B cell (primary cell): ENCODE measurements around the gene RTL1. TPM values are rescaled to one million over a fixed set of nuclear protein-coding genes. Genes with fewer than 3 reads are reported as not detected.

ENCODE experiments used
- ATAC-seq: fragments of 200-7000 bp; cut with Tn5 transposase; one replicate; pipeline ENCODE4 v1.10.0; 2021; ENCODE audit warnings: low read depth, mild to moderate bottlenecking, moderate number of reproducible peaks, moderate library complexity
- CTCF ChIA-PET: fragments of 350-600 bp; sonication (Branson Sonifier 250); formaldehyde crosslinking; loops from one replicate; lab custom pipeline; 2021; ENCODE audit warnings: antibody characterized with exemption, inconsistent platforms; lab: Charles Lee
- POLR2A ChIA-PET: fragments of 350-600 bp; sonication (Branson Sonifier 250); formaldehyde crosslinking; loops from one replicate; lab custom pipeline; 2021; ENCODE audit warnings: antibody characterized with exemption; lab: Charles Lee
- DNase-seq: peaks from one replicate; pipeline ENCODE4 v3.0.0; 2013
- H2AFZ ChIP-seq: 2 replicates; pipeline ENCODE4 v1.6.1; 2012; ENCODE audit warnings: mild to moderate bottlenecking, low read depth, low read length; ENCODE audit not compliant: insufficient read depth, poor library complexity, severe bottlenecking
- H3K27ac ChIP-seq, 2 donors: 1 replicate in 1 of 2; 2 replicates in 1 of 2; pipeline ENCODE4 v1.5.1; 2012 to 2013; ENCODE audit warnings: low read length in 2 of 2, mild to moderate bottlenecking in 2 of 2, moderate library complexity in 1 of 2
- H3K27me3 ChIP-seq, 4 experiments: fragments of 200-600 bp in 1 of 4; sonication (generic) in 1 of 4; replicated peaks in 1 of 4; 1 replicate in 2 of 4; 2 replicates in 2 of 4; pipeline versions ENCODE4 v1.6.1 to v1.7.0; 2013 to 2016; ENCODE audit warnings: low read length in 3 of 4, mild to moderate bottlenecking in 2 of 4, mixed read lengths in 1 of 4, moderate library complexity in 1 of 4; ENCODE audit not compliant: insufficient read depth in 4 of 4, control insufficient read depth in 3 of 4; ENCODE audit errors: control extremely low read depth in 1 of 4
- H3K36me3 ChIP-seq, 2 experiments: replicated peaks in 1 of 2; 1 replicate in 1 of 2; 2 replicates in 1 of 2; pipeline versions ENCODE4 v1.6.1 to v1.7.1; 2013; ENCODE audit warnings: low read length in 1 of 2; ENCODE audit not compliant: insufficient read depth in 2 of 2, control insufficient read depth in 1 of 2; ENCODE audit errors: control extremely low read depth in 1 of 2, extremely low read depth in 1 of 2
- H3K4me1 ChIP-seq, 2 donors: fragments of 200-600 bp in 1 of 2; sonication (generic) in 1 of 2; 1 replicate in 1 of 2; 2 replicates in 1 of 2; pipeline versions ENCODE4 v1.5.1 to v1.6.1; 2013 to 2017; ENCODE audit warnings: low read length in 2 of 2; ENCODE audit not compliant: control insufficient read depth in 2 of 2, insufficient read depth in 2 of 2
- H3K4me2 ChIP-seq: replicated peaks from 2 replicates; pipeline ENCODE3; 2012; ENCODE audit warnings: mild to moderate bottlenecking, low read depth, low read length; ENCODE audit not compliant: poor library complexity, severe bottlenecking
- H3K4me3 ChIP-seq, 5 experiments: fragments of 200-600 bp in 1 of 5; sonication (generic) in 1 of 5; 1 replicate in 3 of 5; 2 replicates in 2 of 5; pipeline versions ENCODE4 v1.5.1 to v1.7.0; 2011 to 2016; ENCODE audit warnings: low read length in 4 of 5, mild to moderate bottlenecking in 4 of 5, low read depth in 2 of 5, control low read depth in 1 of 5, moderate library complexity in 1 of 5; ENCODE audit not compliant: insufficient read depth in 1 of 5; ENCODE audit errors: control extremely low read depth in 1 of 5, extremely low read depth in 1 of 5
- H3K79me2 ChIP-seq: fragments of 200-600 bp; sonication (generic); one replicate; pipeline ENCODE4 v1.6.0; 2016; ENCODE audit warnings: low read length; ENCODE audit not compliant: control insufficient read depth, insufficient read depth
- H3K9ac ChIP-seq: fragments of 200-600 bp; sonication (generic); 2 replicates; pipeline ENCODE4 v1.6.1; 2017; ENCODE audit warnings: mild to moderate bottlenecking, low read length, moderate library complexity
- H3K9me3 ChIP-seq, 3 donors: one replicate each; pipeline versions ENCODE4 v1.6.1 to v1.7.1; 2013; ENCODE audit warnings: low read length in 2 of 3; ENCODE audit not compliant: control insufficient read depth in 2 of 3, insufficient read depth in 1 of 3; ENCODE audit errors: control extremely low read depth in 1 of 3
- H4K20me1 ChIP-seq: 2 replicates; pipeline ENCODE4 v1.6.0; 2012; ENCODE audit warnings: mild to moderate bottlenecking, low read length; ENCODE audit not compliant: insufficient read depth, control insufficient read depth, poor library complexity, severe bottlenecking
- H3K27ac Mint-ChIP-seq: one replicate; pipeline ENCODE4 v1.8.0; 2021; ENCODE audit warnings: mixed read lengths
- H3K27me3 Mint-ChIP-seq: one replicate; pipeline ENCODE4 v1.8.0; 2021; ENCODE audit warnings: mixed read lengths
- H3K4me1 Mint-ChIP-seq: one replicate; pipeline ENCODE4 v1.8.0; 2021; ENCODE audit warnings: mixed read lengths
- H3K4me3 Mint-ChIP-seq: one replicate; pipeline ENCODE4 v1.8.0; 2021; ENCODE audit warnings: mixed read lengths
- H3K9me3 Mint-ChIP-seq: one replicate; pipeline ENCODE4 v1.8.0; 2022; ENCODE audit warnings: mixed read lengths; ENCODE audit not compliant: insufficient read depth
- EZH2 ChIP-seq: IDR thresholded peaks from 2 replicates; pipeline ENCODE4 v1.6.1; 2012; ENCODE audit warnings: borderline replicate concordance, low read depth, mild to moderate bottlenecking, moderate library complexity, low read length; ENCODE audit not compliant: insufficient read depth, poor library complexity, severe bottlenecking
- WGBS: methylation state at CpG from one replicate; pipeline ENCODE4 v1.1.5; 2013; ENCODE audit warnings: missing lambda C conversion rate; ENCODE audit not compliant: insufficient coverage; 5-methylcytosine and 5-hydroxymethylcytosine counted together
- intact Hi-C: fragments of 100-400 bp; cut with micrococcal nuclease; formaldehyde crosslinking; loops from one replicate; pipeline ENCODE4 v1.10.0; 2022
- polyA minus RNA-seq: library from RNA; depleted of rRNA, polyadenylated mRNA; stranded (reverse); fragments of >200 nt; gene quantifications from 2 replicates; pipeline ENCODE4 v1.2.3, GENCODE V29; 2012
- polyA plus RNA-seq: library from polyadenylated mRNA; depleted of rRNA; stranded (reverse); fragments of >200 nt; gene quantifications from 2 replicates; pipeline ENCODE4 v1.2.3, GENCODE V29; 2012
- total RNA-seq, 2 donors: library from RNA; stranded (reverse); fragments of 120-200 nt in 1 of 2; gene quantifications; 1 replicate in 1 of 2; 2 replicates in 1 of 2; pipeline versions ENCODE4 v1.2.3 to v1.2.4, GENCODE V29; 2013 to 2022
- TF ChIP-seq, protein P1 (sequence below): fragments of 200-600 bp; IDR thresholded peaks from one replicate; pipeline ENCODE4 v1.8.0; 2022; ENCODE audit warnings: antibody characterized with exemption, mild to moderate bottlenecking

The RTL1 gene
- total RNA-seq = not detected in 2 replicates
- 0.51 TPM for total RNA-seq (2013)
- not detected in 2 replicates for polyA plus RNA-seq
- not detected in 2 replicates for polyA minus RNA-seq

DNA sequence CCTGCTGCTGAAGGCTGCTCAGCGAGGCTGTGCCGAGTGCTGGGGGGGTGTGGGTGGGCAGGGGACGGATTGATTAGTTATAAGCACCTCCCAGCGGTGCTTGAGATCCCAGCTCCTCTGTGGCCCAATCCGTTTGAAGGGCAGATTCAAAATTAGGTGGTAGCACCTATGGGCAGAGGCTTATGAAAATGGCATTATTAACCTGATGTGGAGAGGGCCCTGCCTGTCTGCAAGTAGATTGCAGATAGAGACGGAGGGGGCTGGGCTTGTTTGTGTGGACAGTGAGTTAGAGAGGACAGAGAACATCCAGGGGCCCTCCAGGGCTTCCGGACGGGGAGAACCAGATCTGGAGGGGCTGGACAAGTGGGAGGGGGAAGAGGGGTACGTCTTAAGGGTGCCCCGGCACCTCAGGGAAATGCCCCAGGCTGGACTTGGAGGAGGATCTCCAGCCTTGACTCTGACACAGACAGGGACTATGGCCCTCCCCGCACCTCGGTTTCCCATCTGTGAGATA is at the start of gene RTL1:
RTL1 (minus strand) TSS at position 51 of the 514 bp plus-strand sequence. CDS start 18,934 bp downstream, outside the sequence.
- H3K27ac Mint-ChIP-seq = no peak within 1 kb of the TSS
- intact Hi-C loops = no loop called here

DNA sequence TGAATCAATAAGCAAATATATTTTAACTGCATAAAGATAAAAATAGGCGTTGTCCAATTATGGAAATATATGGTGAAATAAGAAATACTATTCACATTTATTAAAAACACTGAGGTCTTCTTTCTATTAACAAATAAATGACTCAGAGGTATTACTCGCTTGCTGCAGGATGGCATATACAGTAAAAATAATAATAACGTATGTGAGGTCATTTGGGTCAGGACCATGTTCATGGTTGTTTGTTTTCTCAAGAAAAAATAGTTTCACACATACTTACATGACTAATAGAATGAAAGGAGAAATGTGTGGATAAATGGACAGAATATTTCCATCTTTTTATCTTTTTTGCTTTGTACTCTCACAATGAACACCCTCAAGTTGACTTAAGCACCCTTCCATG is 46.5 kb upstream of the RTL1 start:
- Mint-ChIP-seq H3K27ac (no peak overlapping the region), H3K4me3 (no peak overlapping the region), H3K27me3 (no peaks in the 10 kb centered on the region), H3K4me1 (no peaks in the 10 kb centered on the region), H3K9me3 (no peaks in the 10 kb centered on the region)
- Histone ChIP-seq H4K20me1 (no peaks in the 10 kb centered on the region), H3K27me3 (no peaks in the 10 kb centered on the region), H3K4me1 (no peaks in the 10 kb centered on the region), H2AFZ (no peak overlapping the region), H3K4me2 (no peak overlapping the region), H3K79me2 (no peaks in the 10 kb centered on the region), H3K9me3 (no peaks in the 10 kb centered on the region), H3K36me3 (no peaks in the 10 kb centered on the region), H3K4me3 (no peak overlapping the region), H3K9ac (no peak overlapping the region), H3K27ac (no peak overlapping the region)
- WGBS = no CpG with 5 or more reads among the region's 3 CpGs
- TF ChIP-seq EZH2 = no peak
- TF ChIP-seq, protein P1, sequence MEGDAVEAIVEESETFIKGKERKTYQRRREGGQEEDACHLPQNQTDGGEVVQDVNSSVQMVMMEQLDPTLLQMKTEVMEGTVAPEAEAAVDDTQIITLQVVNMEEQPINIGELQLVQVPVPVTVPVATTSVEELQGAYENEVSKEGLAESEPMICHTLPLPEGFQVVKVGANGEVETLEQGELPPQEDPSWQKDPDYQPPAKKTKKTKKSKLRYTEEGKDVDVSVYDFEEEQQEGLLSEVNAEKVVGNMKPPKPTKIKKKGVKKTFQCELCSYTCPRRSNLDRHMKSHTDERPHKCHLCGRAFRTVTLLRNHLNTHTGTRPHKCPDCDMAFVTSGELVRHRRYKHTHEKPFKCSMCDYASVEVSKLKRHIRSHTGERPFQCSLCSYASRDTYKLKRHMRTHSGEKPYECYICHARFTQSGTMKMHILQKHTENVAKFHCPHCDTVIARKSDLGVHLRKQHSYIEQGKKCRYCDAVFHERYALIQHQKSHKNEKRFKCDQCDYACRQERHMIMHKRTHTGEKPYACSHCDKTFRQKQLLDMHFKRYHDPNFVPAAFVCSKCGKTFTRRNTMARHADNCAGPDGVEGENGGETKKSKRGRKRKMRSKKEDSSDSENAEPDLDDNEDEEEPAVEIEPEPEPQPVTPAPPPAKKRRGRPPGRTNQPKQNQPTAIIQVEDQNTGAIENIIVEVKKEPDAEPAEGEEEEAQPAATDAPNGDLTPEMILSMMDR = no peak
- POLR2A ChIA-PET = no interaction called here
- intact Hi-C loops = no loop called here
- CTCF ChIA-PET = no interaction called here
- ATAC-seq (no peak), DNase-seq (no peak)

More for the DNA sequence above, at the start of gene RTL1:
- no peak for ATAC-seq
- Mint-ChIP-seq H3K27me3 (peaks cover 46% of the 10 kb centered on the region), H3K4me1 (no peaks in the 10 kb centered on the region), H3K9me3 (no peaks in the 10 kb centered on the region), H3K4me3 (no peak within 1 kb of the TSS)
- ChIA-PET POLR2A (no interaction called here), CTCF (no interaction called here)
- peaks cover 0 to 24% (median 0%) of the 10 kb centered on the region in 3 donors for H3K9me3 ChIP-seq
- no peak within 1 kb of the TSS for H2AFZ ChIP-seq
- TF ChIP-seq, protein P1 = no peak
- no peak for TF ChIP-seq EZH2
- no peaks in the 10 kb centered on the region for H3K4me1 ChIP-seq
- no peak within 1 kb of the TSS for H3K27ac ChIP-seq
- peaks cover 0 to 30% (median 3%) of the 10 kb centered on the region in 4 experiments for H3K27me3 ChIP-seq
- no peak for DNase-seq
- no peak within 1 kb of the TSS for H3K4me3 ChIP-seq
- no peak within 1 kb of the TSS for H3K9ac ChIP-seq
- no peaks in the 10 kb centered on the region for H3K79me2 ChIP-seq
- no peaks in the 10 kb centered on the region for H3K36me3 ChIP-seq
- no peak within 1 kb of the TSS for H3K4me2 ChIP-seq
- no peaks in the 10 kb centered on the region for H4K20me1 ChIP-seq
- WGBS = 95% methylated on average over 9 of the region's 12 CpGs
